ENCODE results near the gene ADAMTS10.
A peak's percentile ranks its signal among the peaks of the same experiment; 100 is the strongest.
"Not testable (repeated sequence)": the region's sequence is repeated elsewhere in the genome, so short reads cannot be mapped to it uniquely, and the experiment has no call there.

The ADAMTS10 gene

GRCh38 chr19:8626842-8627241 is 16.3 kb upstream of the ADAMTS10 start:
- DNase-seq (ENCODE audit: low spot score) = no peak

DNA sequence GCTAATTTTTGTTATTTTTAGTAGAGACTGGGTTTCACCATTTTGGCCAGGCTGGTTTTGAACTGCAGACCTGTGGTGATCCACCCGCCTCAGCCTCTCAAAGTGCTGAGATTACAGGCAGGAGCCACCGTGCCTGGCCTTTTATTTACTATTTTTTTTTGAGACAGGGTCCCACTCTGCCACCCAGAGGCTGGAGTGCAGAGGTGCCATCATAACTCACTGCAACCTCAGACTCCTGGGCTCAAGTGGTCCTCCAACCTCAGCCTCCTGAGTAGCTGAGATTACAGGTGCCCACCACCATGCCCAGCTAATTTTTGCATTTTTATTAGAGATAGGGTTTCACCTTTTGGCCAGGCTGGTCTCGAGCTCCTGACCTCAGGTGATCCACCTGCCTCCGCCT is 12.4 kb upstream of the ADAMTS10 start:
- DNase-seq (ENCODE audit: low spot score) = not testable (repeated sequence)

GRCh38 chr19:8618751-8619150 is 8.2 kb upstream of the ADAMTS10 start:
- DNase-seq (ENCODE audit: low spot score) = no peak

DNA sequence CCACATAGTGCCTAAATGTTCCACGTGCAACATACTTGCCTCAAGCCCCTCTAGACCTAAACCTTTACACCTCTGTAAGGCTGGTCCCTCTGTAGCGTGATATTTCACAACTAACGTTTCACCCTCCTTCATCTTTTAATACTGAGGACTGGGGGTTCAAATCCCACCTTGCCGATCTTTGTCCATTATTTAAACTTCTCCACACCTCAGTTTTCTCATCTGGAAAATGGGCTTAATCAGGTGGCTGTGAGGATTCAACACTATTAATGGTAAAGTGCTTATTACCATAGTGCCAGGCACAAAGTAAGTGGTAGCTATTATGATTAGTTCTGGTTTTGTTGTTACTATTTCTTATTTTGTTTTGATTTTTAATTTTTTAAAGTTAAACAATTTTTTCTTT is 7.5 kb upstream of the ADAMTS10 start:
- DNase-seq (ENCODE audit: low spot score) = no peak

- not testable (repeated sequence) for DNase-seq (ENCODE audit: low spot score)
These were observed 6.8 kb upstream of the ADAMTS10 start for GRCh38 chr19:8617325-8617724.

DNA sequence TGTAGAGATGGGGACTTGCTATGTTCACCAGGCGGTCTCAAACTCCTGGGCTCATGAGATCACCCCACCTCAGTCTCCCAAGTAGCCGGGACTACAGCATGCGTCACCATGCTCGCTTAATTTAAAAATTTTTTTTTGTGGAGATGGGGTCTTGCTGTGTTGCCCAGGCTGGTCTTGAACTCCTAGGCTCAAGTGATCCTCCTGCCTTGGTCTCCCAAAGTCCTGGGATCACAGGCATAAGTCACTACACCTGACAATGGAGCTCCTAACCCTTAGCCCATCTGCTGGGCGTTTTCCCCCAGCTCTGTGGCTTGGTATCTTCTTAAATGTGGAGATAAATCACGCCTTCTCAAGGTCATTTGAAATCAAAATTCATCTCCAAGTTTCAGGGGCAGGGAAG is 6.3 kb upstream of the ADAMTS10 start:
- DNase-seq (ENCODE audit: low spot score) = no peak

GRCh38 chr19:8615813-8616596 is 5.5 kb upstream of the ADAMTS10 start:
- peak; percentile 81 for DNase-seq (ENCODE audit: low spot score)

DNA sequence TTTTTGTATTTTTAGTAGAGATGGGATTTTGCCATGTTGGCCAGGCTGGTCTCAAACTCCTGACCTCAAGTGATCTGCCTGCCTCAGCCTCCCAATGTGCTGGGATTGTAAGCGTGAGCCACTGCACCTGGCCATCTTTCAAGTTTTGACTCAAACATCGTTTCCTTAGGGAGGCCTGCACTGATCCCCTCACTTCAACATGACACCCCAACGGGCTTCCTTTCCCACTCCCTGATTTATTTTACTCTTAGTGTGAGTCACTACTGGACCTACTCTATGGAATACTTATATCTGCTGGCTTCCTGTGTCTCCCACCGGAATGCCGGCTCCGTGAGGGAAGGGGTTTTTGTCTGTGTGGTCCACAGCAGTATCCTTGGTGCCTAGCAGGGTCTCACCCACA is 4.5 kb upstream of the ADAMTS10 start:
- DNase-seq (ENCODE audit: low spot score) = peak; percentile 42

- DNase-seq (ENCODE audit: low spot score) = no peak
These were observed 3.9 kb upstream of the ADAMTS10 start for GRCh38 chr19:8614455-8614854.

GRCh38 chr19:8612807-8613171 is 2.3 kb upstream of the ADAMTS10 start:
- no peak for DNase-seq (ENCODE audit: low spot score)

- DNase-seq (ENCODE audit: low spot score) = peak; percentile 81
These were observed 1.6 kb upstream of the ADAMTS10 start for GRCh38 chr19:8611877-8612806.

- no peak for DNase-seq (ENCODE audit: low spot score)
These were observed 919 bp upstream of the ADAMTS10 start for GRCh38 chr19:8611391-8611876.

DNA sequence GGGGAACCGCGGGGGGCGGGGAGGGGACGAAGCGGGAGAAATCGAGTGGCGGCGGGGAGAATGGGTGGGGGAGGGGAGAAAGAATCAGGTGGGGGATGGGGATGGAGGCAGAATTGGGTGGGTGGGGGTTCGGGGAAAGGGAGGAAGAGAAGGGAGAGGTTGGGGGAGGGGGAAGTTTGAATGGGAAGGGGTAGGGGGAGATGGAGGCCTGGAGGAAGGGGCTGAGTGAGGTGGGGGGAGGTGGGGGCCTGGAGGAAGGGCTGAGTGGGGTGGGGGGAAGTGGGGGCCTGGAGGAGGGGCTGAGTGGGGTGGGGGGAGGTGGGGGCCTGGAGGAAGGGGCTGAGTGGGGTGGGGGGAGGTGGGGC is 403 bp upstream of the ADAMTS10 start:
- no peak for DNase-seq (ENCODE audit: low spot score)

GRCh38 chr19:8609279-8610040 is 1.1 kb downstream of the ADAMTS10 start:
- peak; percentile 82 for DNase-seq (ENCODE audit: low spot score)

DNA sequence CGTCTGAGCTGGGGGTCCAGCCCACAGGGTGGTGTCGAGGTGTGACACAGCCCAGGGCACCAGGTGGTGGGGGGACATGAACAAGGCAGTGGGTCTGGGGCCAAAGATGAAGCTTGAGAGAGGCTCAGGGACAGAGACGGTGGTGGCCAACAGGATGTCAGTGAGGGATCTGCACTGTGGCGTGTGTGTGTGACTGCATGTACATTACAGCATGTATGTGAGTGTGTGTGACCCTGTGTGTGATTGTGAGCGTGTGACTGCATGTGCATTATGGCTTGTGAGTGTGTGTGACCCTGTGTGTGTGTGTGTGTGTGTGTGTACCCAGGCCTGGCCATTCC is 1.6 kb downstream of the ADAMTS10 start:
- DNase-seq (ENCODE audit: low spot score) = no peak

- no peak for DNase-seq (ENCODE audit: low spot score)
These were observed 3.1 kb downstream of the ADAMTS10 start for GRCh38 chr19:8607386-8607785.

DNA sequence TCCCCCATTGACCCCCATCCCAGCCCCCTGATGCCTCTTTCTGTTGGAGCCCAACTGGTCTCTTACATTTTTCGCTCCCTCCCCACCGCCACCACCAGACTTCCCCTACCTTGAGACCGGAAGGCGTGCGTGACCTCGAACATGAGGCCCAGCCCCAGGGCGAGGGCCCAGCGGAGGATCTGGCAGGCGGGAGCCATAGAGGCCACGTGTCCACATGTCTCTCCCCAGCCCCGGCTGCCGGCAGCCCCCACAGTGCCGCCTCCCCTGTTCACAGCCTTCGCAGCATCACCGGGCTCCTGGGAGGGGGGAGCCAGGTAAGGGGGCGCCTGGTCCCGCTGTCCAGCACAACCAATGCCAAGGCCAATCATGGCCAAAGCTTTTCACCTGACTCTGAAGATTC is 5.0 kb downstream of the ADAMTS10 start:
- no peak for DNase-seq (ENCODE audit: low spot score)

GRCh38 chr19:8601796-8602195 is 8.7 kb downstream of the ADAMTS10 start:
- DNase-seq (ENCODE audit: low spot score) = no peak

GRCh38 chr19:8600816-8601215 is 9.7 kb downstream of the ADAMTS10 start:
- no peak for DNase-seq (ENCODE audit: low spot score)

DNA sequence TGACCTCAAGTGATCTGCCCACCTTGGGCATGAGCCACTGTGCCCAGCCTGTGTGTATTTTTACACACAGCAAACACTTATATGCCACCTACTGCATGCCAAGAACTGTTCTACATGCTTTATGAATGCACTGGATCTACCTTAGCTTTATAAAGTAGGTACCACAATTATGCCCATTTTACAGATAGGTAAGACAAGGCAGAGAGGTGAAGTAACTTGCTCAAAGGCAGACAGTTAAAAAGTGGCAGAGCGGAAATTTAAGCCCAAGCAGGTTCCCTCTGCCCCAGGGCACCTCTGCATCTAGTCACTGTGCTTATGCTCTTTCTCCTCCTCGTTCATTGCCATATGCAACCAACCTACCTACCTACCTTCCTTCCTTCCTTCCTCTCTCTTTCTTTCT is 10.5 kb downstream of the ADAMTS10 start:
- DNase-seq (ENCODE audit: low spot score) = no peak

GRCh38 chr19:8596168-8596567 is 14.3 kb downstream of the ADAMTS10 start:
- no peak for DNase-seq (ENCODE audit: low spot score)

- no peak for DNase-seq (ENCODE audit: low spot score)
These were observed 14.9 kb downstream of the ADAMTS10 start for GRCh38 chr19:8595651-8596050.

DNA sequence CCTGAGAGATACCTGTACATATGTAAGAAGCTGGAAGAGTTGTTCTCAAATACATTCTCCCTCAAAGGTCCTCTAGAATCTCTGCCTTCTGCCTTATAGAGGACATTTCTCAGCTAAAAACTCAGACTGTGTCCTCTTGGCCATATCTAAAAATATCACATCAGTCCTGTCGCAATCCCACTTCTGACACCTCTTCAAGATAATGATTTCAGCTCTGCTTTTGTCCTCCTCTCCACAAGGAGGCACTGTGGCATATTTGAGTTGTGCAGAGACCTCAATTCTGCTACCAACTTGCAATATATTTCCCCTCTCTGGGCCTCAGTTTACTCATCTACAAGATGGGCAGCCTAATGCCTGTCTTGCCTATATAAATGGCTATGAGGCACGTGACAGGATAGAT is 16.6 kb downstream of the ADAMTS10 start:
- no peak for DNase-seq (ENCODE audit: low spot score)

All from kidney capillary endothelial cell (primary cell).